Neural cell (in vitro differentiated cells): ENCODE measurements around the gene RFX4.
A peak's percentile ranks its signal among the peaks of the same experiment; 100 is the strongest.

Experiments
- EZH2 ChIP-seq: fragments of 200-600, 300-800 bp; shearing (Covaris generic), sonication (generic); IDR thresholded peaks from 2 replicates; pipeline ENCODE4 v1.6.1; 2014; ENCODE audit warnings: antibody characterized with exemption, low read length, borderline replicate concordance, mild to moderate bottlenecking; ENCODE audit not compliant: insufficient read depth, poor library complexity, severe bottlenecking
- POLR2AphosphoS5 ChIP-seq: IDR thresholded peaks from 2 replicates; pipeline ENCODE4 v1.6.1; 2012
- TF ChIP-seq, protein P1 (sequence below): IDR thresholded peaks from 2 replicates; pipeline ENCODE4 v1.6.1; 2012; ENCODE audit warnings: borderline replicate concordance

- TF ChIP-seq, protein P1, sequence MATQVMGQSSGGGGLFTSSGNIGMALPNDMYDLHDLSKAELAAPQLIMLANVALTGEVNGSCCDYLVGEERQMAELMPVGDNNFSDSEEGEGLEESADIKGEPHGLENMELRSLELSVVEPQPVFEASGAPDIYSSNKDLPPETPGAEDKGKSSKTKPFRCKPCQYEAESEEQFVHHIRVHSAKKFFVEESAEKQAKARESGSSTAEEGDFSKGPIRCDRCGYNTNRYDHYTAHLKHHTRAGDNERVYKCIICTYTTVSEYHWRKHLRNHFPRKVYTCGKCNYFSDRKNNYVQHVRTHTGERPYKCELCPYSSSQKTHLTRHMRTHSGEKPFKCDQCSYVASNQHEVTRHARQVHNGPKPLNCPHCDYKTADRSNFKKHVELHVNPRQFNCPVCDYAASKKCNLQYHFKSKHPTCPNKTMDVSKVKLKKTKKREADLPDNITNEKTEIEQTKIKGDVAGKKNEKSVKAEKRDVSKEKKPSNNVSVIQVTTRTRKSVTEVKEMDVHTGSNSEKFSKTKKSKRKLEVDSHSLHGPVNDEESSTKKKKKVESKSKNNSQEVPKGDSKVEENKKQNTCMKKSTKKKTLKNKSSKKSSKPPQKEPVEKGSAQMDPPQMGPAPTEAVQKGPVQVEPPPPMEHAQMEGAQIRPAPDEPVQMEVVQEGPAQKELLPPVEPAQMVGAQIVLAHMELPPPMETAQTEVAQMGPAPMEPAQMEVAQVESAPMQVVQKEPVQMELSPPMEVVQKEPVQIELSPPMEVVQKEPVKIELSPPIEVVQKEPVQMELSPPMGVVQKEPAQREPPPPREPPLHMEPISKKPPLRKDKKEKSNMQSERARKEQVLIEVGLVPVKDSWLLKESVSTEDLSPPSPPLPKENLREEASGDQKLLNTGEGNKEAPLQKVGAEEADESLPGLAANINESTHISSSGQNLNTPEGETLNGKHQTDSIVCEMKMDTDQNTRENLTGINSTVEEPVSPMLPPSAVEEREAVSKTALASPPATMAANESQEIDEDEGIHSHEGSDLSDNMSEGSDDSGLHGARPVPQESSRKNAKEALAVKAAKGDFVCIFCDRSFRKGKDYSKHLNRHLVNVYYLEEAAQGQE = no peak
- no peak for TF ChIP-seq EZH2
- peak; percentile 70 for TF ChIP-seq POLR2AphosphoS5
Measured at GRCh38 chr12:106767206-106767605, 184.4 kb downstream of the RFX4 start.
